IMR-90 (cell line): Measurements from ENCODE around the gene KLHL17. TPM values are rescaled to one million over a fixed set of nuclear protein-coding genes. Genes with fewer than 3 reads are reported as not detected.

Source experiments
- ATAC-seq: fragments of 200-7000 bp; cut with Tn5 transposase; 2 replicates; pipeline ENCODE4 v1.9.1; 2020; ENCODE audit warnings: low read depth, mild to moderate bottlenecking, moderate library complexity
- BruUV-seq: library from RNA; stranded (reverse); fragments of 400-500 nt; replicated peaks from 2 replicates; lab custom pipeline; 2021; lab: Mats Ljungman, UMichigan
- CTCF ChIA-PET: fragments of 300-600 bp; formaldehyde crosslinking; extraction: SDS; loops from one replicate; lab custom pipeline; 2021; ENCODE audit warnings: antibody characterized with exemption; lab: Yijun Ruan, JAX
- POLR2A ChIA-PET: fragments of 300-600 bp; sonication (Branson Sonifier 250); formaldehyde crosslinking; loops from one replicate; lab custom pipeline; 2022; ENCODE audit warnings: antibody characterized with exemption; ENCODE audit not compliant: unreplicated experiment; lab: Charles Lee
- DNase-seq: peaks from one replicate; pipeline ENCODE4 v3.0.0; 2013
- H2AFZ ChIP-seq: replicated peaks from 2 replicates; pipeline ENCODE3; 2013; ENCODE audit warnings: low read length, mild to moderate bottlenecking; ENCODE audit not compliant: poor library complexity
- H2AK5ac ChIP-seq: 2 replicates; pipeline ENCODE4 v1.6.1; 2013; ENCODE audit warnings: low read depth, low read length, inconsistent platforms
- H2AK9ac ChIP-seq: replicated peaks from 2 replicates; pipeline ENCODE3; 2013; ENCODE audit warnings: mild to moderate bottlenecking, low read depth, low read length, moderate library complexity; ENCODE audit not compliant: poor library complexity
- H2BK120ac ChIP-seq: 2 replicates; pipeline ENCODE4 v1.6.1; 2013; ENCODE audit warnings: low read depth, low read length, inconsistent platforms
- H2BK15ac ChIP-seq: 3 replicates; pipeline ENCODE4 v1.6.1; 2013; ENCODE audit warnings: low read depth, low read length, inconsistent platforms
- H2BK20ac ChIP-seq: 2 replicates; pipeline ENCODE4 v1.6.1; 2013; ENCODE audit warnings: low read depth, mild to moderate bottlenecking, inconsistent platforms, low read length, moderate library complexity
- H2BK5ac ChIP-seq: 2 replicates; pipeline ENCODE4 v1.6.1; 2013; ENCODE audit warnings: mild to moderate bottlenecking, low read depth, low read length, inconsistent platforms; ENCODE audit not compliant: poor library complexity, severe bottlenecking
- H3K14ac ChIP-seq: replicated peaks from 2 replicates; pipeline ENCODE4 v1.6.1; 2013; ENCODE audit warnings: low read depth, low read length, inconsistent platforms
- H3K18ac ChIP-seq: 2 replicates; pipeline ENCODE4 v1.6.1; 2013; ENCODE audit warnings: low read depth, low read length, control low read depth
- H3K23ac ChIP-seq: 2 replicates; pipeline ENCODE4 v1.6.1; 2013; ENCODE audit warnings: low read depth, low read length, inconsistent platforms
- H3K27ac ChIP-seq: 2 replicates; pipeline ENCODE4 v1.5.1; 2013; ENCODE audit warnings: mild to moderate bottlenecking, control low read depth, low read length; ENCODE audit not compliant: insufficient read depth
- H3K27me3 ChIP-seq: 2 replicates; pipeline ENCODE4 v1.6.1; 2013; ENCODE audit warnings: low read length; ENCODE audit not compliant: control insufficient read depth, insufficient read depth
- H3K36me3 ChIP-seq: 2 replicates; pipeline ENCODE4 v1.6.1; 2013; ENCODE audit warnings: low read length, mixed read lengths; ENCODE audit not compliant: control insufficient read depth, insufficient read depth
- H3K4ac ChIP-seq: 2 replicates; pipeline ENCODE4 v1.6.1; 2013; ENCODE audit warnings: low read depth, low read length, inconsistent platforms
- H3K4me1 ChIP-seq: 2 replicates; pipeline ENCODE4 v1.6.1; 2013; ENCODE audit warnings: low read length, mixed read lengths; ENCODE audit not compliant: control insufficient read depth, insufficient read depth
- H3K4me2 ChIP-seq: 2 replicates; pipeline ENCODE4 v1.6.1; 2013; ENCODE audit warnings: low read depth, mild to moderate bottlenecking, control low read depth, low read length, moderate library complexity
- H3K4me3 ChIP-seq: 2 replicates; pipeline ENCODE4 v1.5.1; 2013; ENCODE audit warnings: low read depth, mild to moderate bottlenecking, control low read depth, low read length, moderate library complexity; ENCODE audit not compliant: insufficient read depth
- H3K56ac ChIP-seq: 2 replicates; pipeline ENCODE4 v1.6.1; 2013; ENCODE audit warnings: low read length, inconsistent platforms; ENCODE audit not compliant: insufficient read depth; ENCODE audit errors: extremely low read depth
- H3K79me1 ChIP-seq, 2 experiments: 2 replicates each; pipeline ENCODE4 v1.6.1; 2013; ENCODE audit warnings: low read length in 2 of 2, inconsistent platforms in 1 of 2, low read depth in 1 of 2
- H3K9ac ChIP-seq: 2 replicates; pipeline ENCODE4 v1.6.1; 2013; ENCODE audit warnings: low read depth, low read length, control low read depth
- H3K9me1 ChIP-seq: 2 replicates; pipeline ENCODE4 v1.6.1; 2013; ENCODE audit warnings: low read length, inconsistent platforms; ENCODE audit not compliant: insufficient read depth
- H3K9me3 ChIP-seq: 2 replicates; pipeline ENCODE4 v1.6.1; 2013; ENCODE audit warnings: low read length; ENCODE audit not compliant: control insufficient read depth, insufficient read depth
- H4K20me1 ChIP-seq: 2 replicates; pipeline ENCODE4 v1.6.1; 2013; ENCODE audit warnings: low read length, inconsistent platforms; ENCODE audit not compliant: insufficient read depth
- H4K5ac ChIP-seq: 2 replicates; pipeline ENCODE4 v1.6.1; 2013; ENCODE audit warnings: mild to moderate bottlenecking, low read depth, low read length, control low read depth
- H4K8ac ChIP-seq, 2 experiments: 2 replicates each; pipeline ENCODE4 v1.6.1; 2013; ENCODE audit warnings: low read depth in 2 of 2, low read length in 2 of 2, control low read depth in 1 of 2, inconsistent platforms in 1 of 2
- H4K91ac ChIP-seq: 2 replicates; pipeline ENCODE4 v1.6.1; 2013; ENCODE audit warnings: low read depth, low read length, inconsistent platforms; ENCODE audit not compliant: insufficient read depth
- CHD1 ChIP-seq: IDR thresholded peaks from 2 replicates; pipeline ENCODE4 v1.6.1; 2012; ENCODE audit warnings: low read depth, low read length, improper control_type of control experiment
- ELK1 ChIP-seq: fragments of 150-350 bp; IDR thresholded peaks from 2 replicates; pipeline ENCODE4 v1.6.1; 2016; ENCODE audit warnings: low read depth, mild to moderate bottlenecking, low read length, moderate library complexity, borderline replicate concordance
- NFE2L2 ChIP-seq: fragments of 150-350 bp; IDR thresholded peaks from 2 replicates; pipeline ENCODE4 v1.6.1; 2016; ENCODE audit warnings: low read depth, mild to moderate bottlenecking, low read length
- SMC3 ChIP-seq: fragments of 150-350 bp; IDR thresholded peaks from 2 replicates; pipeline ENCODE4 v1.6.1; 2016; ENCODE audit warnings: low read depth, mild to moderate bottlenecking, antibody characterized with exemption, low read length, moderate library complexity
- WGBS, 2 experiments: methylation state at CpG; one replicate each; pipeline versions ENCODE4 v1.1.5 to v1.1.7; 2013; ENCODE audit warnings: missing lambda C conversion rate in 2 of 2; ENCODE audit not compliant: insufficient read length in 1 of 2; ENCODE audit errors: extremely low coverage in 2 of 2; 5-methylcytosine and 5-hydroxymethylcytosine counted together
- dilution Hi-C: fragments of 300-500 bp; cut with HindIII; formaldehyde crosslinking; loops from one replicate; pipeline ENCODE4 v1.14.3; 2018; ENCODE audit warnings: low sequenced_read_pairs; ENCODE audit not compliant: unreplicated experiment
- in situ Hi-C: fragments of 300-500 bp; cut with MboI; formaldehyde crosslinking; loops from 3 replicates; pipeline ENCODE4 v1.14.3; 2019; ENCODE audit warnings: low sequenced_read_pairs, inconsistent platforms, mixed read lengths
- intact Hi-C: fragments of 100-400 bp; cut with micrococcal nuclease; formaldehyde crosslinking; loops from 2 replicates; pipeline ENCODE4 v1.10.0; 2022
- polyA plus RNA-seq, 3 experiments: library from polyadenylated mRNA; depleted of rRNA; stranded (reverse); fragments of >200 nt; gene quantifications; 2 replicates each; pipeline ENCODE4 v1.2.3, GENCODE V29; 2012; ENCODE audit warnings: low replicate concordance in 1 of 3
- total RNA-seq: library from RNA; depleted of rRNA; stranded (reverse); fragments of >200 nt; gene quantifications from 2 replicates; pipeline ENCODE4 v1.2.3, GENCODE V29; 2012

The KLHL17 gene
- total and polyA plus RNA-seq, 2 of the 4 experiments (the other 2 are of a cell fraction): 3.4 to 41.0 TPM

- peaks cover 2% of the 10 kb centered on the region; the same call in 1 of the 2 replicates for H3K36me3 ChIP-seq
- intact Hi-C loops: loop anchor here (5.0 kb wide), 1 partner anchor 37 kb away; the partner anchor contains the start of gene NOC2L
- no peak overlapping the region for H3K56ac ChIP-seq
- H3K18ac ChIP-seq: no peak overlapping the region
- no peak overlapping the region for H2BK20ac ChIP-seq
- POLR2A ChIA-PET: no interaction called here
- no peak overlapping the region for H4K5ac ChIP-seq
- no peak overlapping the region for H3K14ac ChIP-seq
- no peak overlapping the region for H3K4me2 ChIP-seq
- peak overlapping the region; percentile 71; the same call in 1 of the 2 replicates for H3K4ac ChIP-seq
- no peak overlapping the region for H2AFZ ChIP-seq
- H4K8ac ChIP-seq: peak overlapping the region in 1 of 2 experiments; percentile 36; a peak in 1 of 4 replicates
- no peak overlapping the region for H3K23ac ChIP-seq
- no peak overlapping the region for H2BK15ac ChIP-seq
- no peaks in the 10 kb centered on the region; the same call in 1 of the 2 replicates for H3K27me3 ChIP-seq
- no peak overlapping the region for H2BK120ac ChIP-seq
- CTCF ChIA-PET: interaction anchor here (1.1 kb wide), 1 partner anchor 8 kb away, joined by 5 read pairs; no protein-coding TSS in a partner anchor
- no peaks in the 10 kb centered on the region for H3K9me3 ChIP-seq
- H3K9me1 ChIP-seq: peaks cover 5% of the 10 kb centered on the region
- H3K79me1 ChIP-seq: peaks cover 4 to 15% of the 10 kb centered on the region in 2 experiments; a peak in 1 of 4 replicates
- H3K4me3 ChIP-seq: no peak overlapping the region
- H4K20me1 ChIP-seq: peaks cover 3% of the 10 kb centered on the region
- H3K9ac ChIP-seq: no peak overlapping the region
- DNase-seq (no peak), ATAC-seq (no peak)
- no peak overlapping the region for H2BK5ac ChIP-seq
- WGBS, 2 experiments: 77% methylated on average over 20 of the region's 23 CpGs; no CpG with 5 or more reads in 1 of the 2 experiments
- H3K27ac ChIP-seq: no peak overlapping the region
- peaks cover 24% of the 10 kb centered on the region for H3K4me1 ChIP-seq
- no peak overlapping the region for H4K91ac ChIP-seq
- TF ChIP-seq SMC3 (no peak), ELK1 (no peak), CHD1 (no peak), NFE2L2 (no peak)
- H2AK5ac ChIP-seq: peak overlapping the region; percentile 31; the same call in 1 of the 2 replicates
- in situ Hi-C loops: no loop called here
- dilution Hi-C loops: no loop called here
- BruUV-seq: no TSS peak
- no peak overlapping the region for H2AK9ac ChIP-seq
Observed at GRCh38 chr1:920010-920409, 40.4 kb upstream of the KLHL17 start.
